Activated T-helper 1 cell treated with anti-CD3 and anti-CD28 coated beads, Interleukin-2, amount 50 U/mL, for 16 hours (primary cell): Measurements from ENCODE around the gene ZFYVE28.

ENCODE experiments used
- DNase-seq, 2 donors: peaks; one replicate each; pipeline ENCODE4 v3.0.0-alpha.2; 2020; ENCODE audit warnings: low read depth in 1 of 2, low spot score in 1 of 2

Gene ZFYVE28

DNA sequence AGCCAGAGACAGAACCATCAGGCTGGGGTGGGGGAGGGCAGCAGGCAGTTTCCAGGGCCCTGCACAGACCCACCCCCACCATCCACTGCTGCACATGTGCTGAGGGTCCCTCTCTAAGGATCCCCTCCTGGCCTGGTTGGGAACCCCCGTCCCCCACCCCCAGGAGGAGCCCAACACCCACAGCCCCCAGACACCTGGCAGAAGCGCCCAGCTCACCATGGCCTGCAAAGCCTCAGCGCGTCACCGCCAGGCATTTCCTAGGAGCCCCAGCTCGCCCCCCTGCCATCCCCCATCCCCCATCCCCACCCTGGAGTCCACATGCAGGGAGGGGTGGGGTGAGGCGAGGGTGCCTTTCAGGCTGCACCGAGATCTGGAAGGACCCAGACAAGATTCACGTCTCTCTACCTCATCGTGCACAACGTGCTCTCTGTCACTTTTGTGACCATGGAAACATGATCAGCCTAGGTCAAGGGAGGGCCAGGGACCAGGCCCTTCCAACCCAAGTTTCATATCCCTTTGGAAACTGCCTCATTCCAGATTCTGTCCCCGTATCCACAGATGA is 165.8 kb downstream of the ZFYVE28 start:
- no peak for DNase-seq

DNA sequence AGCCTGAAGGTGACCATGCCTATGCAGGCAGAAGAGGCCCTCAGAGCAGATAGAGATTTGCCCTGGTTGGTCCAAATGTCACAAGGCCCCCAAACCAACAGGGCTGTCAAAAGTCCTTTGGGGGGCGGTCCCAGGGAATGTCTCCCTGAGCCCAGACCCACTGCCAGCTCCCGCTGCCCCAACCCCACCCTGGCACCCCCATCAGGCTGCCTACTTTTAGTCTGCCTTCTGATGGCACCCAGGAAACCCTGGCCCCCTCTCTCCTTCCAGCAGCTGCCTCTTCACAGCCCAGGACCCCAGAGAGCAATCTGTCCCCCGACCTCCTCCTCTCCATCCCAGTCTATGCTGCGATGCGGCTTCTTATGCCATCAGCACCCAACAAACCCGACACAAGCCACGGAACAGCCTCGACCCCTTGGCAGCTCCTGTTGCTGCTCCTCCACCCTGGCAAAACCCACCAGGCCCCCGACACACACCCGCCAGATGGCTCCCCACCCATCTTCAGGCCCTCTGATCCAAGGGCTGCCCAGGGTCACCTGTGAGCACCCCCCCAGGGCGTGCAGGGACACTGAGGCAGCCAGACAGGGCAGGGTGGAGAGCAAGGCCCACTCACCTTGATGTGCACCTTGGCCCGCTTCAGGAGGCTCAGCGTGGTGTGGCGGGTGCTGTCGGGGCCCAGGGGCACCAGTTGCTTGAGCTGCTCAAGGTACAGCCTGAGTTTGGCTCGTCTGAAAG is 166.5 kb downstream of the ZFYVE28 start:
- peak in 1 of 2 donors; percentile 2 for DNase-seq

- peak in 1 of 2 donors; percentile 3 for DNase-seq
Measured at GRCh38 chr4:2251073-2251794, 167.2 kb downstream of the ZFYVE28 start.

GRCh38 chr4:2250357-2251072 is 167.9 kb downstream of the ZFYVE28 start:
- DNase-seq = no peak

DNA sequence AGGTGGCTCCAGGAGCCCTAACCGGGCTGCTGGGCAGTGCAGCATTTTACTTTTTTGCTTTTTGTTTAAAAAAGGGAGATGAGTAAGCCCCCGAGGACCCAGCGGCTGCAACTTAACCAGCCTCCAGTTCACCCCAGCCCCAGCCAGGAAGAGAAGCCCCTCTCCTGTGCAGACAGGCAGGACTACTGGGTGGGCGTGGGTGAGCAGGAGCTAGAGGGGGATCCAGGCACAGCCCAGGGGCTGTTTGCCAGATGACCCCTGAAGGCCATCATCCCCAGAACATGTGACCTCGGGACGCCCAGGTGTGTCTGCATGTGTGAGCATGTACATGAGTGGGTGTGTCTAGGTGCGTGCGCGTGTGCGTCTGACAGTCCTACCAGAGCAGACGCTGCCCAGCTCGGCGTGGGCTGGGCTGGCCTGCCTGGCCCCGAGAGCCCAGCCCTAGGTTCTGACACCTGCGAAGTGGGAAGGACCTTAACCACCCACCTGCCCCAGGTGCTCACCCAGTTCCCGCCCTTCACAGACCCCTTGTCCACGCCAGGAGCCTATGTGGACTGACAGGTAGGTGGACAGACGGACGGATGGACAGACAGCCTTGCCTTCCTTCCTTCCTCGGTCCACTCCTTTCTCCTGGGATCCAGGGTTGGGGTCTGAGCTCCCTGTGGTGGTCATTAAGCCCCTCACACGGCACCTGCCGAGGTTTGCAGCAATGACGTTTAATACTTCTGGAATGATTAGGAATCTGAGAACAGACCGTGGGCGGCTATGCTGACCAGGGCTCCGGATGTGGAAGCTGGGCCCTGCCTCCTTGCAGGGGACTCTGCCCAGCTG is 168.7 kb downstream of the ZFYVE28 start:
- DNase-seq = peak in 1 of 2 donors; percentile 0

GRCh38 chr4:2248821-2249261 is 169.6 kb downstream of the ZFYVE28 start:
- no peak for DNase-seq

- DNase-seq = no peak
Measured at GRCh38 chr4:2248044-2248780, 170.2 kb downstream of the ZFYVE28 start.

DNA sequence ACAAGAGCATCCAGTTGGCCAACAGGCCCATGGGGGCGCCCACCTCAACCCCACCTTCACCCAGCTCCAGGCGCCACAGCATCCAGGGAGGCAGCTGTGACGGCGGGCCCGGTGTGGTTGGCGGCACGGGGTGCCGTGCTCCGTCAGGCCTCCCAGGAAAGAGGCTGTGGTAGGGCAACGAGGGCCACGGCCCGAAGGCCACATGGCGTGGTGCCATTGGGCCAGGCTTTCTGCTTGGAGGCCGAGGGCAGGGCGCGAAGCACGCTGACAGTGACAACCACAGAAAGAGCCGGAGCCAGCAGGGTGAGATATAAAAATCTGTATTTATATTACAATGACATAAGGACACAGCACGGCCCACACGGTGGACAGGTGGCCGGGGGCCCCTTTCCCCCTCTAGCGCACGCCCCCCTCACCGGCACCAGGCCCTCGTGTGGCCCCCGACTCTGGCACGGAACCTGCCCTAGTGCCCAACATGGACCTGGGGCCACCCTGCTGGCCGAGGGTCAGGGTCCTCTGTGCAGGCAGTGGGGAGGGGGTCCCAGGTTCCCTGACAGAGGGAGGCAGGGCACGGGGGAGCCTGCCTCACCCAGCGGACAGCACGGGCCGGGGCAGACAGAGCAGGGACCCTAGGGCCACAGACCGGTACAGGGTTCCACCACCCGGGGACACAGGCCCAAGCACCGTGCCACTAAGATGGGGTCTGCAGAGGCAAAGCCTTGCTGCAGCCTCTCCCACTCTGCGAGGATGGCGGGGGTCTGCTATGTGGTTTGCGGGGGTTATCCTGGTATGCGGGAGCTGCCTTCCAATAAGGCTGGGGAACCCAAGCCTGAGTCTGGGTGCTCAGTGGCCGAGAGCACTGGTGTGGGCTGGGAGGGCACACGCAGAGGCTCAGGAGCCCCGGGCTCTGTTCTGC is 171.1 kb downstream of the ZFYVE28 start:
- DNase-seq = no peak

DNA sequence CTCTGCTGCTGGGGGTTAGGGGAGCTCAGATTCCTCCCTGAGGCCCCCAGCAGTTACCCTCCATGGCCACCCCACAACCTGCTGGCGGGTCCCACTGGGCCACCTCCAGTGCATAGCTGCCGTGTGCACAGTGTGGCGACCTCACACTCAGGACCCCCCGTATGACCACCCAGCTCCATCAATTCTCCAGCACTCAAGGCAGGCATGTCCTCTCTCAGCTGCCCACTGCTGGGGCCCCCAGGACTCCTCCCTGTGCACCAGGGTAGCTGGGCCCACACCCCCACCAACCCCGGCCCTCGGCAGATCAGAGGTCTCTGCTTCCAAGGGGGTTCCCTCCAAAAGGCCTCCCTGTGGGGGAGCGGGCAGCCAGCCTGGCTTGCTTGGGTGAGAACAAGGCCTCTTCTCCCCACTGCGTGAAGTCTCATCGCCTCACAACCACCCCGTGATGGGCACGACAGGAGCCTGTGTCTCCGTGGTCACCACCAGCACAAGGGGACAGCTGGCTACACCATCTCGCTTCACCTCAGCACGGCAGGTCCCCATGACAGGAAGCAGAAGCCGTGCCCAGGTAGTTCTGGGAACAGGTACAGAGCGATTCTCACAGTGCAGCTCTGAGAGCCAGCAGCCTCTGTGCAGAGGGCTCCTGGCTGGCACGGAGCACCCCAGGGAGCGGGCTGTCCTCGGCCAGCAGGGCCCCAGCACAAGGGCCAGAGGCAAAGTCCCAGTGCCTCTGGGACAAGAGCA is 171.9 kb downstream of the ZFYVE28 start:
- DNase-seq = peak in 1 of 2 donors; percentile 3

DNA sequence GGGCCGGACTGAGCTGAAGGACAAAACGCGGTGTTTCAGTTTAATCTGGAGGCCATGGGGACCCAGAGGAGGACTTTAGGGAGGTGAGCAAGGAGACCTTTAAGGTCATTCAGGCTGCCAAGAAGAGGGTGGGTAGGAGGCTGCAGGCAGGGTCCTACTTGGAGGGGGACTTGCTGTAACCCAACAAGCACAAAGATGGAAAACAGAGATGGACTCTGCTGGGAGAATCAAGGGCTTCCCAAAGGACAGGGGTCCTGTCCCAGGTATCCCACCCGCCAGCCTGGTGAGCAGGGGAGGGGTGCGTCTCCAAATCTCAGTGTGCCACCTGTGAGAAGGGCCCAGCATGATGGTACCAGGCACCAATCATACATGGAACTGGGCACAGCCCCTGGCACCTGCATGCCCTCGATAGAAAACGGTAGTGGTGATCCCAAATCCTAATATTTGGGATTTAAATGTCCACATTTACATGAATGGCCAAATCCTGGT is 172.6 kb downstream of the ZFYVE28 start:
- DNase-seq = no peak

GRCh38 chr4:2245057-2245786 is 173.2 kb downstream of the ZFYVE28 start:
- DNase-seq = no peak

GRCh38 chr4:2243681-2244380 is 174.6 kb downstream of the ZFYVE28 start:
- no peak for DNase-seq

DNA sequence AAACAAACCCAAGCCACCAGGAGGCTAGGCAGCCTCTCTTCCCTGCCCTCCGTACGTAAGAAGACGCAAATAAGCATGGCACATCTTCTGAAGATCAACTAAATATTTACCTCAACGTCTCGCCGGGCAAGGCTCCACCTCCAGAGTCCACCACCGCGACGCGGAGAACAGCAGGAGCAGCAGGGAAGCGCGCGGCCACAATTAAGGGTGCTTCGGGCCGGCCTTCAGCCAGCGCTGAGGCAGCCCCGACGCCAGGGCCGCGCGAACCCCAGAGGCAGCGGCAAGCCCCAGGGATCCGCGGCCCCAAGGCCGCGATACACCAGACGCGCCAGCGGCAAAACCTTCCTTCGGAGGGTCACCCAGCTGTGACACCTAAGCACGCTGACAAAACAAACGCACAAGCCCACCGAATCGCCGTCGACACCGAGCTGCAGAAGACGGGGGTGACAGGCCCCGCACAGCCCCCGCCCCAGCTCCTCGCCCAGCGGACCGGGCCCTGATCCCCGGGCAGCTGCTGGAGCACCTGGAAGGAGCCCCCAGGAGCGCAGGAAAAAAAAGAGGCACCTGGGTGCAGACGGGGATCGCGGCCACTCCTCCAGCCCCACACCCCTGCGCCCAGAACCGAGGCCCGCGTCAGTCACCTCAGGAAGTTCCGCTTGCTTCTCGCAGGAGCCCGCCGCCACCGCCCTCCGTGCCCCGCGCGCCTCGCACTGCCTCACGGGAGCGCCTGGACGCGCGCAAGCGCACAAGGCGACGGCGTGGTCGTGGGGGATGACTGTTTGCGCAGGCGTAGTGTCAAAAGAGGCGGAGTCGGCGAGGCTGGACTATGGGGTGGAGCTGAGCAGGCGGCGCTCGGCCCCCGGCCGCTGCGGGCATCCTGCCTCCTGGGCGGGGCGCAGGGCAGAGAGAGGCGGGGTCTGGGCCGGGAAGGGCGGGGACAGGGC is 176.8 kb downstream of the ZFYVE28 start, which contains the start of the genes HAUS3 and POLN:
HAUS3 (minus strand) TSS at position 712 of the 944 bp plus-strand sequence. CDS start 1,175 bp downstream, outside the sequence.
POLN (minus strand) TSS at position 712 of the 944 bp plus-strand sequence. CDS start 12,890 bp downstream, outside the sequence.
- peak; percentile 98 to 99 for DNase-seq

- DNase-seq = no peak
Measured at GRCh38 chr4:2241003-2241402, 177.4 kb downstream of the ZFYVE28 start.

DNA sequence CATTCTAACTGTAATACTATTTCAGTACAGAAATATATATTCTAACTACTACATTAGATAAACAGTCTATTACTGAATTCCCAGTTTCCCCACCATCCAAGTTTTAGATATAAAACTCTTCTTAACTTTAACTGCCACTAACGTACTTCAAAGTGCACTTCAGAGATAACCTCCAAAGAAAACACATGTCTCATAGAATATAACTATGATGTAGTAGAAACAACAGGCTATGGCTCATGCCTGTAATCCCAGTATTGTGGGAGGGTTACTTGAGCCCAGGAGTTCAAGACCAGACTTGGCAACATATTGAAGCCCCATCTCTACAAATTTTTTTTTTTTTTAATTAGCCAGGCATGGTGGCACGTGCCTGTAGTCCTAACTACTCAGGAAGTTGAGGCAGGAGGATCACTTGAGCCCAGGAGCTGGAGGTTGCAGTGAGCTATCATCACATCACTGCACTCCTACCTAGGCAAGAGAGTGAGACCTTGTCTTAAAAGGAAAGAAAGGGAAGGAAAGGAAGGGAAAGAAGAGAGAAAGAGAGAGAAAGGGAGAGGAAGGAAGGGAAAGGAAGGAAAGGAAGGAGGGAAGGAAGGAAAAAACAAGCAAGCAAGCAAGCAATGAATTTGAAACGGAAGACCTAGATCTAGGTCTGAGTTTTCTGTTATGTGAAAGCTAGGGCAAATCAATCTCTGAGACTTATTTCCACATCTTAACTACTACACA is 181.3 kb downstream of the ZFYVE28 start:
- DNase-seq = no peak
